BJ (cell line): ENCODE results near the gene CNN2. TPM values are rescaled to one million over a fixed set of nuclear protein-coding genes. Genes with fewer than 3 reads are reported as not detected.

Experiments used
- CTCF ChIA-PET: fragments of 350-600 bp; formaldehyde crosslinking; extraction: SDS; loops from one replicate; lab custom pipeline; 2021; ENCODE audit warnings: antibody characterized with exemption, inconsistent platforms; lab: Yijun Ruan, JAX
- POLR2A ChIA-PET: fragments of 300-600 bp; sonication (Branson Sonifier 250); formaldehyde crosslinking; extraction: SDS; loops from one replicate; lab custom pipeline; 2021; ENCODE audit warnings: antibody characterized with exemption; lab: Charles Lee
- DNase-seq: peaks from one replicate; pipeline ENCODE4 v3.0.0-alpha.2; 2011; ENCODE audit warnings: low read depth
- H3K27me3 ChIP-seq: 2 replicates; pipeline ENCODE4 v1.6.0; 2011; ENCODE audit warnings: low read length; ENCODE audit not compliant: control insufficient read depth, insufficient read depth
- H3K36me3 ChIP-seq: 2 replicates; pipeline ENCODE4 v1.5.1; 2011; ENCODE audit warnings: low read length; ENCODE audit not compliant: control insufficient read depth, insufficient read depth
- H3K4me3 ChIP-seq: 2 replicates; pipeline ENCODE4 v1.5.1; 2011; ENCODE audit warnings: low read depth, mild to moderate bottlenecking, control low read depth, low read length
- CTCF ChIP-seq: IDR thresholded peaks from 2 replicates; pipeline ENCODE4 v1.5.1; 2011; ENCODE audit warnings: low read depth, mild to moderate bottlenecking, control low read depth, inconsistent platforms, low read length, moderate library complexity; ENCODE audit not compliant: insufficient read depth
- polyA plus RNA-seq: library from polyadenylated mRNA; depleted of rRNA; stranded (reverse); fragments of >200 nt; gene quantifications from 2 replicates; pipeline ENCODE4 v1.2.3, GENCODE V29; 2011

CNN2 gene
- polyA plus RNA-seq, 1 experiment: 529 TPM

- Histone ChIP-seq H3K4me3 (no peak overlapping the region), H3K27me3 (no peaks in the 10 kb centered on the region), H3K36me3 (peaks cover 26% of the 10 kb centered on the region)
- no peak for TF ChIP-seq CTCF
- ChIA-PET POLR2A (no interaction called here), CTCF (interaction anchor here (1.1 kb wide), 1 partner anchor 101 kb away, joined by 3 read pairs; no protein-coding TSS in a partner anchor)
- no peak for DNase-seq
Observed at GRCh38 chr19:1011831-1012333, 14.5 kb upstream of the CNN2 start.

- peaks cover 26% of the 10 kb centered on the region for H3K36me3 ChIP-seq
Observed at GRCh38 chr19:1012334-1012733, 14.1 kb upstream of the CNN2 start.

DNA sequence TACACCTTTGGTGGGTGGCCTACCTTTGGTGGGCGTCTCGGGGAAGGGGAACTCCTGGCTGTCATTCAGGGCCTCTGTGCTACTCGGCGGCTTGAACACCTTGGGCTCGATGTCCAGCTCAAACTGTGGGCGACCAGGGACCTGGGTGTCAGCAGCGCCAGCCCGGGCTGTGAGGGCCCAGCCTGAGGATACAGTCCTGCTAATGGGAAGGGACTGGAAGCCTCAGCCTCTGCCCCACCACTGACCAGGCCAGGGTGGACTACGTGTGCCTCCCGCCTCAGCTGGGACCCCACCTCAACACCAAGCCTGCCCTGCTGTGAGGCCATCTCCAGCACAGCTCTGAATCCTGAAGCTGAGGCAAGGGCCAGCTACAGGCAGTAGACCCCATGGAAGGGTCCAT lies 13.2 kb upstream of the CNN2 start:
- ChIA-PET POLR2A (no interaction called here), CTCF (interaction anchor here (0.7 to 0.9 kb wide), 2 partner anchors 17 to 150 kb away, joined by 3 read pairs; no protein-coding TSS in a partner anchor)
- no peak for TF ChIP-seq CTCF
- no peak for DNase-seq
- Histone ChIP-seq H3K27me3 (no peaks in the 10 kb centered on the region), H3K36me3 (peaks cover 26% of the 10 kb centered on the region), H3K4me3 (no peak overlapping the region)

More at GRCh38 chr19:1012334-1012733, 14.1 kb upstream of the CNN2 start:
- DNase-seq: no peak
- TF ChIP-seq CTCF: no peak
- Histone ChIP-seq H3K4me3 (no peak overlapping the region), H3K27me3 (no peaks in the 10 kb centered on the region)
- POLR2A ChIA-PET: no interaction called here
- CTCF ChIA-PET: interaction anchor here (1.1 kb wide), 1 partner anchor 101 kb away, joined by 3 read pairs; no protein-coding TSS in a partner anchor

DNA sequence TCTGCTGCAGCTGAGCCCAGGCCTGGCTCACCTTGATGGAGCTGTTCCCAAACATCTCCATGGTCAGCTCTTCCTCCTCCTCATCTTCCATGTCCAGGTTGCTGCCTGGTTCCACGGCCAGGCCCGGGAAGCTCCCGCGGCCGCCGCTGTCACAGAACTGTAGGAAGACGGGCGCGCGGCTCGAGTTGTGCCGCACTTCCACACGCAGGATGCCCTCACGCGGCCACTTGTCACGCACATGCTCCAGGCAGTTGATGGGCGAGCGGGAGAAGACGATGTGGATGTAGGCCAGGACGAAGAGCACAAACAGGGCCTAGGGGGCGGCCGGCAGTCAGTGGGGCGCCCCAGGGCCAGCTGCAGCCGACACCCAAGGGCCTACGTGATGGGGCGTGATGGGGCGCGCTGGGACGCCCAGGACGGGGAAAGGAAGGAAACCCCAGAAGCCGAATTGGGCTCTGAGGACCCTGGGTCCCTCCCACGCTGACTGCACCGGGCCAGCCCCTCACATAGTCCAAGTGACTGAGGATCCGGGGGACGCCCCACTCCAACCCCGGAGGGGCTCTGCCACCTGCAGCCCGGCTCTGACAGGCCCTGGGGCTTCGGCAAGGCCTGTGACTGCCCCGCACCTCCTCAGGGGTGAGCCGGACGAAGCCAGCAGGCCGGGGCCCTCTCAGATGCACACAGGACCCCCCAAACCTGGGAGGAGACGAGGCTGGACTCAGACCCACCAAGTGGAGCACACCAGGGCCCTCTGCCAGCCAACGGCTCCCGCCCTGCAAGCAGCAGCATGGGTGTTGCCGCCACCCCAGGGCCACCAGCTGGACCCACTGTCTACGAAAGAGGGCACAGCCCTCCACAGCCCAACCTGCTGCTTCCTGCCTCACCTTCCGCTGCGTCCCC lies 12.0 kb upstream of the CNN2 start:
- no peak overlapping the region for H3K4me3 ChIP-seq
- CTCF ChIA-PET: interaction anchor here (0.7 kb wide), 1 partner anchor 151 kb away, joined by 3 read pairs; no protein-coding TSS in a partner anchor
- POLR2A ChIA-PET: no interaction called here
- no peak for DNase-seq
- TF ChIP-seq CTCF: no peak
- peaks cover 25% of the 10 kb centered on the region for H3K36me3 ChIP-seq
- no peaks in the 10 kb centered on the region for H3K27me3 ChIP-seq

GRCh38 chr19:1015061-1015781 lies 11.2 kb upstream of the CNN2 start:
- no peak for DNase-seq
- no peak for TF ChIP-seq CTCF
- peaks cover 21% of the 10 kb centered on the region for H3K36me3 ChIP-seq
- CTCF ChIA-PET: no interaction called here
- H3K27me3 ChIP-seq: no peaks in the 10 kb centered on the region
- H3K4me3 ChIP-seq: no peak overlapping the region
- POLR2A ChIA-PET: no interaction called here
